G401.6 (cell line): Measurements from ENCODE around the gene TBX19.

ENCODE experiments used
- FAIRE-seq: peaks from 2 replicates; lab custom pipeline; 2012; peaks lifted over from hg19 to GRCh38; lab: Jason Lieb, UNC

Gene TBX19

DNA sequence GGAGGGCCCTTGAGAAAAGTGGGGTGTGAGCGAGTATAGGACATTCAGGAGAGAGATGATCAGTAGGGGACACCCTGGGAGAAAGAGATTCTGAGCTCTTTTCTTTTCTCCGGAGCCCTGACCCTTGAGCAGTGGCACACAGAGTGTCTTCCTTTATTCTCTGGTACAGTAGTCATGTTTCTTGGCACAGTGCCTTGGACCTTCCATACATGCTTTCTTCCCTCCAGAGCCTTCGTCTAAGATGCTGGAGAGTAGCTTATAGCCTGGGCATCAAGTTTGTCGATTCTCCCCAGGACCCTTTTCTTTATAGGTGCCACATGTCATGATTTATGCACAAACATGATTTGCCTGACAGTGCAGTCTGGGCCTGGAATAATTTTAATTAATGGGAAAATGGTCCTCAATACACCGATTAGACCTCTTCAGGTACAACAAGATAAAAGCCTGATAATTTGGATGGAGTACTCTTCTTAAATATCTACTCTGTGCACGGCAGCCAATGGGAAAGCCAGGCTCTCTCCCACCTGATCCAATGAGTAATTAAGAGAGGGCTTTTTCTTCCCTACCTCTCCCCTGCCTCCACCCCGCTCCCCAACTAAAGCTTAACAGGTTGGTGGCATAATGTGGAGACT lies at the start of gene TBX19:
Gene TBX19, plus strand, starts transcription at position 582 of the 632 bp plus-strand sequence. CDS start 214 bp downstream, outside the sequence.
- no peak for FAIRE-seq

DNA sequence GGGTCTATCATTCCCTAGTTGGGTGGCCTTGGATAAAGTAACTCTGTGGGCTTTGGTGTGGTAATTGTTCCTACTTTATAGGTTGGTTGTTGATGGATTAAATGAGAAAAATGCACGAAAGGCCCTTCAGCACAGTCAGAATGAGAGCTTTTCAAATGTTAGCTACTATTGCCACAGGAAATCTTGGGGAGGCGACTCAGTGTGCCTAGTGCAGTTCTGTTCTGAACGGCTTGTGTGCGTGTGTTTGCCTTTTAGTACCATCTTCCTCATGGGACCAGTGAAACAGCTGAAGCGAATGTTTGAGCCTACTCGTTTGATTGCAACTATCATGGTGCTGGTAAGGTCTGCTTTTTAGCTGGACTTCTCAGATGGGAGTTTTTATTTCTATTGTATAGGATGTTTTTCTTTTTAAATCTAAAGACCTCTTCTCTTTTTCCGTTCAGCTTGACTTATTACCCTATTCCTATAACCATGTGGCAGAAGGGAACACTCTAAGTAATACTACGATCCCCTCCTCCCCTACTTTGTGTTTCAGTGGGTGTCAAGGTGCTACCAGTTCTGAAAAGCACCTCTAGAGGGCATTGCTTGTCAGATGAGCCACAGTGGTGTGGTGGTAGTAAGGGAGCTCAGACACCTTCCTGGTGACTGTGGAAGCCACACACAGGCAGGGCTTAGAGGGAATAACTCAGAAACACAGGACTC lies 45.7 kb upstream of the TBX19 start:
- FAIRE-seq, result peak; percentile 46

DNA sequence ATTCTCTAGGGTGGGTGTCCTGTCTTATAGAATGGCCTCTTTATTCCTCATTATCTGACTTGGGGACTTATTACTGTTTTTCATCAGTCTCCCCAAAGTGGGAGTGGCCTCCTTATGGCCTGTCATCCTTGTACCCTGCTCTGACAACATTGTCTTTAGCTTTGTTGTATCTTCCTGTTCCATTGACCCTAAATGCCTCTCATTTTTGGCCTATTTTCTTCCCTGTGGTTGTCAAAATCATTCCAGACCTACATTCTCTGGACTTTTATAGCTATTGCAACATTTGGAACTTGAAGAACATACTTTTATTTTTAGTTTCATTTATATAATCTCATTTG lies 45.2 kb upstream of the TBX19 start:
- no peak for FAIRE-seq

DNA sequence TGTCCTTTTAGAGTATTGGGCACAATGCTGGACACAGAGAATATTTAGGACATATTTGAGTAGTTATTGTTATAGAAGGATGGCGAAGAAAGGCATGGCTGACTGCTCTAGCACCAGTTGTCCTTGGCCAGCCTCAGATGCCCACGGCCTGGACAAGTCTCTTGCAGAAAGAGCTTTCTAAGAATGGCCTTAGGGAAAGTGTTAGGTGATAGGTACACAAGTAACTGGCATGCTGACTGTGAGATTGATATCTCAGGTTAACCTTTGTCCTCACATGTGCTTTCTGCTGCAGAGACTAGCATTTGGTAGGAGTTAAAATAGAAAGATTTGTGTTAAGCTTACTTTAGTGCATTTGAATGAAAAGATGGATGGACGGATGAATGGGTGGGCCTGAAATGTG lies 44.7 kb upstream of the TBX19 start:
- no peak for FAIRE-seq

DNA sequence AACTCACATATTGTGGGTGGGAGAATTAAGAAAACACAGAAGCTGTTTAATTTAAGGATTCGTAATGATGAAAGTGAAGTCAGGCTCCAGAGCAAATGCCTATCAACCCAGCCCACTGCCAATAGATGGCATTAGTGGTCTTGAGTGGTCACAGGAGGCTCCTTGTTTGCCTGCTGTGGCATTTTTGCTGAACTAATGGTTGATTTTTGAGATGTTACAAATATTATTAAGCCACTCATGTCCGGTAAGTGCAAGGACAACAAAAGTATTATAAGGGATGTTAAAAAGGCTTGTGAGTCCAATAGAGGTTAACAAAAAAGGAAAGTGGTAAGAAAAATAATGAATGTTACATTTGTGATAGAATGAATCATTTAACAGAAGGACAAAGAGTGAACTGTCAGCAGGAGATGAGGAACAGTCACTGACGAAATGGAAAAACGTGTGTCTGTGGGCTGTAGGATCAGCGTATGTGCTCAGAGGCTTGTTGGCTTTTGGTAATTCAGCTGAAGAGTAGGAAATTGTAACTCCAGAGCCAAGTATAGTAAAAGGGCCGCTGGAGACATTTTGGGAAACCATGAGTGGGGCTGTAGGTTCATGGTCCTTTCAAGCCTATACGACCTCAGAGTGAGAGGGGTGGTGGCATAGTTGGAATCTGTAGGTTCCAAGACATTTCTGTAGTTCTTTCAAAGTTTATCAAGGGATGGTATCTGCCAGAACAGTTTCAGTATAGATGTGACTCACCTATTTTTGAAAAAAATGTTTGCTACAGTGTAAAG lies 43.7 kb upstream of the TBX19 start:
- no peak for FAIRE-seq

DNA sequence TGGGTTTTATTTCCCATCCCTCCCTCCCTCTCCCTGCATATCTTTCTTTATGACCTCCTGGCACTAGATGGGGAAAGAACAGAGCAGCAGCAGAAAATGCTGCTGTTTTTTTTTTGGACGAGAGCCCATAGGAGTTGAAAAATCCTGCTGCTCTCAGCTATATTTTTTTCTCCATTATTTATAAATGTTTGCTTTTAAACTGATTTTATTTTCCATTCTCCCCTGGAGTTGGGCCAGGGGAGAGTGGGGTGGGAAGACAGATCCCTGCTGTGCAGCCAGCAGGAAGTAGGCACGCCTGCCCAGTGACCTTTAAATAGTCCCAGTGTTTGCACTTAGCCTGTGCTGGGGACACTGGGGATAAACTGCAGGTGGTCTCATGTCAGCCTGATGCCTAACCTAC lies 37.5 kb upstream of the TBX19 start:
- FAIRE-seq, result no peak

DNA sequence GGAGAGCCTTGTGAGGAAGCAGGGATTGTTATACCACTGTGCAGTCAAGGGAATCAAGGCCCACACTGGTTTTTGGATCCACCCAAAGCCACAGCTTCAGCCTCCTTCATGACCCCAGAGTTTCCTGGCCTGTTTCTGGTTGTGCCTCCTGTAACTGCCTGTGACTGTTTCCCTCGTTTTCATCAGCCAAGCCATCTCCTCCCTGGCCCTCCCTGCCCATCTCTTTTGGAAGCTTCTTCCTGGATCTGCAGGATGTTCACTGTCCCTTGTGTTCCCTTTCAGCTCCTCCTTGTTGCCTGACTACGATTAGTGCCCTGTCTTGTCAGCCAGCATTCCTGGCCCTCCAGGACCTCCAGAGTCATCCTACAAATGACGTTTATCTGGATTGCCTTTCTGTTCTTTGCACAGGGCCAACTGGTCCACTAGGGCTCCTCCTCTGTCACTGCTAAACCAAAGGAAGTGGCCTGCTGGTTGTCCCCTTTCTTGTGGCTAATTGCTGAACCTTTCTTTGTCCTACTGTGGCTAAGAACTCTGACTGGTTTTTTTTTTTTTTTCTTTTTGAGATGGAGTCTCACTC lies 37.0 kb upstream of the TBX19 start:
- no peak for FAIRE-seq

DNA sequence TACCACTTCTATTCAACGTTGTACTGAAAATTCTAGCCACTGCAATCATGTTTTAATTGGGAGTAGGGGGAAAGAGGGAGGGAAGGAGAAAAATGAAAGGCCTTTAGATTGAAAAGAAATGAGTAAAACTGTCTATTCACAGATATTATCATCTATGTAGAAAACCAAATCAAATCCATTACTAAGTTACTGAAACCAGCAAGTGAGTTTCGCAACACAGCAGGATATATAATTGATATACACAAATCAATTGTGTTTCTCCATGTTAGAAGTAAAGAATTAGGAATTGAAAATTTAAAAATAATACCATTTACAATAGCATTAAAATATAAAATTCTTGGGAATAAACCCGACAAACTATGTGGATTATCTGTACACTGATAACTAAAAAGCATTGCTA lies 35.6 kb upstream of the TBX19 start:
- FAIRE-seq, result no peak

DNA sequence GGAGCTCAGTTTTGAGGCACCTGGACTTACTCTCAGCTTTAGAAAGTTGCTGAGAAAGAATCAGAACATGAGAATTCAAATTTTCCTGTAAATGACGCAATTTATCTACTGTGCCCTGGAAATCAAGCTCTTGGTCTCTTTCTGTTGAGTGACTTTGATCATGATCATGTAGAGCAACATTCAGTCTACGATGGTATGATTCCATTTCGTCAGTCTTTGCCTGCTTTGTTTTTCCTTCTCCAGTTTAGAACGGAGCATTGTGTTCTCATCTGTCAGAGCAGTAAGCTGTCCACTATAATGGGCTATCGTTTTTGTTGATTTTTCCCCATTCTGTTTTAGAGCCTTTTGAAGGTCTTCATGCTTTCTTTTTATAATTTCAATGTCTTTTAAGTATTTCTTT lies 34.2 kb upstream of the TBX19 start:
- FAIRE-seq, result no peak

DNA sequence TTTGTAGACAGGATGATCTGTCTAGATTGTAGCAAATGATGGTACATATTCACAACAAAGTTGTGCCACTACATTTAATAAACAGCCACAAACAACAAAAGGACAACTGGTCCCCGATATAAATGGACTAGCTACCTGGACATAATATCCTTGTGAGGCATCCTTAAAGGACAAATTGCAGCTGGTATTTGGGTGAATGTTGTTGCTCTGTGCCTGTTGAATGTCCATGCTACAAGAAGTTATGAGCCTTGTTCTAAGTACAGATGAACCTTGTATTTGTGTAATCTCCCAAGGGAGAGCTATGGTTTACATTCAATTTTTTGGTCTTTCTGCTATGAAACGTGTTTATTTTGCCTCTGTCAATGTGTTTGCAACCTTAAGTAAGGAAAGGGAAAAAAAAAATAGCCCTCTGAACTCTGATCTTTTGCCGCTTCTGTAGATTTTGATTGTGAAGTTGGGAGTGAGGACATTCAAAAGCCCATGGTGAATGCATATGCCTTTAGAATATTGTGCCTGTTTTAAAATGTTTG lies 28.4 kb upstream of the TBX19 start:
- FAIRE-seq, result no peak

DNA sequence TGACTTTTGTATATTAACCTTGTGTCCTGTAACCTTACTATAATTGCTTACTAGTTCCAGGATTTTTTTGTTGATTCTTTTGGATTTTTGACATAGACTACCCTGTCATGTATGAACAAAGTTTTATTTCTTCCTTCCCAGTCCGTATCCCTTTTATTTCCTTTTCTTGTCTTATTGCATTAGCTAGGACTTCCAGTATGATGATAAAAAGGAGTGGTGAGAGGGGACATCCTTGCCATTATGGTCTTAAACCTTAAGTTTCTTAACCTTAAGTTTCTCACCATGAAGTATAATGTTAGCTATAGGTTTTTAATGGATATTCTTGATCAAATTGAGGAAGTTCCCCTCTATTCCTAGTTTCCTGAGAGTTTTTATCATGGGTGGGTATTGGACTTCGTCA lies 24.5 kb upstream of the TBX19 start:
- FAIRE-seq, result no peak

DNA sequence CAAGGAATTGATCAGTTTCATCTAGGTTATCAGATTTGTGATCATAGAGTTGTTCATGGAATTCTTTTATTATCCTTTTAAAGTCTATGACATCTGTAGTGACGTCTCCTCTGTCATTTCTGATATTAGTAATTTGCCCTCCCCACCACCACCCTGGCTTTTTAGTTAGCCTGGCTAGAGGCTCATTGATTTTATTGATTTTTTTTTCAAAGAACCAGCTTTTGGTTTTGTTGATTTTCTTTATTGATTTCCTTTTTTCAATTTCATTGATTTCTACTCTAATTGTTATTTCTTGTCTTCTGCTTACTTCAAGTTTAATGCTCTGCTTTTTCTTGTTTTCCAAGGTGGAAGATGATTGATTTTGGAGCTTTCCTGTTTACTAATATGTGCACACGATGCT lies 23.3 kb upstream of the TBX19 start:
- no peak for FAIRE-seq

DNA sequence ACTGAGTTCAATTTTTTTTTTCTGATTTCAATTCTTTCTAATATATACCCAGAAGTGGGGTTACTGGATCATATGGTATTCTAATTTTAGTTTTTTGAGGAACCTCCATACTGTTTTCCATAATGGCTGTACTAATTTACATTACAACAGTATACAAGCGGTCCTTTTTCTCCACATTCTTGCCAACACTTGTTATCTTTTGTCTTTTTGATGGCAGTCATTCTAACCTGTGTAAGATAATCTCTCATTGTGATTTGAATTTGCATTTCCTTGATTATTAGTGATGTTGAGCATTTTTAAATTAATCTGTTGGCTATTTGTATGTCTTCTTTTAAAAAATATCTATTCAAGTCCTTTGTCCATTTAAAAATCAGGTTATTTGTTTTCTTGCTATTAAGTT lies 21.1 kb upstream of the TBX19 start:
- FAIRE-seq, result no peak

DNA sequence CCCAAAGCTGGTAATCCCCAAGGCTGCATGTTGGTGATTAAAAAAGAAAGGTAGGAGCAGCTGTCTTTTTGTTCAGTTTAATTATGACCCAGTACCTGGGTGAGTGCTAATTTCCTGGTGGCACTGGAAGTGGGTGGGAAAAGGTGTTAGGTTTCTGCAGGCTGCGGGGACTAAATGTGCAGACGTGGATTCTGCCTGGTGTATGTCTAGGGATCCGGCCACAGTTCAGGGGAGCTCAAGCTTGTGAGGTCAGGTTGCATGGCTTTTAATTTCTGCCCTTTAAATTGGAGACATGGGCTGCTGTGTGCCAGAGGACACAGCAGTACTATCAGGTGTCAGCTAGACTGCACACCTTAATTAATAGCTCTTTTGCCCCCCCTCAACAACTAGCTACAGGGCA lies 20.3 kb upstream of the TBX19 start:
- FAIRE-seq, result no peak

DNA sequence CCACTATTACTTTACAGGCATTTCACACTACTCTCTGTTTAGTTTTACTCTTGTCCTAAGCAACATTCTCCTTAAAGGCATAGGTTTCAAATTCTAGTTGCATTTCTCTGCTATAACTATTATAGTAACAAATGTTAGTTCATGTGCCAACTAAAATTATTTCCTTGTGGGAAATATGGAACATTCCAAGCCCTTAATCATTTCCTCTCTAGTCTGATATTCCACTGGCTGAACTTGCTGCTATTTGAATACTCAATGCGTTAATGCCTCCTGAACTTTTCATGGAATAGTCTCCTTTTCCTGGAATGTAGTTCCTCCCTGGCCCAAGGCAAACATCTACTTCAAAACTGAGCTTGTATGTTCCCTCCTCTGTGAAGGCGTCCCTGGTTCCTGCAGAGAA lies 19.3 kb upstream of the TBX19 start:
- FAIRE-seq, result no peak

DNA sequence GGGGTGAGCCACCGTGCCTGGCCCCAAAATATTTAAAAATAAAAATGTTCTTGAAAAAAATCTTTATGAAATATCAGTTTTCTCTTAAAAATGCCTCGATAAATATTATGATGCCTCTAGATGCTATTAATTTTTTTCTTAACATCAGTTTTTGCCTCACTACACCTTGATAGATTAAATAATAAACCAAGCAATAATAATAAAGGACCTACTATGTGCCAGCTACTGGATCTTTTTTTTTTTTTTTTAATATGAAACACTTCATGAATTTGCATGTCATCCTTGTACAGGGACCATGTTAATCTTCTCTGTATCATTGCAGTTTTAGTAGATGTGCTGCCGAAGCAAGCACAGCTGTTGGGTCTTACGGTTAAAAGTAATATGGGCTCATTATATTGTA lies 17.5 kb upstream of the TBX19 start:
- no peak for FAIRE-seq

DNA sequence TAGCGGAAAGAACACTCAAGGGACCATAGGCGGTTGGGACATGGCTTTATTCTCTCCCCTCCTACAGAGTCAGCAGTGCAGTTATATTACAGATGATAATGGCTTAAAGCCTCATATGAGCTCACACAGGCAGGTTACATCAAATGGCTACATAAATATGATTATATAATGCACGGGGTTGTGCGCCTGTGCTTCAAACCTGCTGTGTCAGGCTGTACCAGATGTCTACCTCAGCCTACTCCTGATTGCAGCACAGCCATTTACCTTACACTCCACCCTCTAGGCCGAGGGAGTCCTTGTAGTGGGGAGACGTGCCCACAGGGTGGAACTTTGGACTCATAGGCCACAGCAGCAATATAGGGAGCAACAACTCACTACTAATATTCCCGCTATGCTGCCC lies 16.4 kb upstream of the TBX19 start:
- FAIRE-seq, result no peak

DNA sequence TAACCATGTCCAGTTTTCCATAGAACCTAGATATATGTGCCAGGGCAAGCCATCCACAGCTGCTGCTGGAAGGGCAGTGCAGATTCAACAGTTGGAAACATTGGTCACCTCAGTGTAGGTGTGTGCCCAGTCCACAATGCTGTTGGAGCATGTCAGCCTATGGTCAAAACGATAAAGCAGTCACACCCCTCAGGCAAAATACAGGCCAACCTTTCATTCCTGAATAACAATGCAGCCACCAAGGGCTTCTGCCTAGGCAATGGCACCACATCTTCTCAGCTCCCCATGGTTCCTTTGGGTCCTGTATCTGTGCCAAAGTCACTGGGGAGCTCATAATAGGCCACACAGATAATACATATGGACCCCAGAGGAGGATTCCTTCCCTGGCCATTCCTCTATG lies 15.1 kb upstream of the TBX19 start:
- no peak for FAIRE-seq

DNA sequence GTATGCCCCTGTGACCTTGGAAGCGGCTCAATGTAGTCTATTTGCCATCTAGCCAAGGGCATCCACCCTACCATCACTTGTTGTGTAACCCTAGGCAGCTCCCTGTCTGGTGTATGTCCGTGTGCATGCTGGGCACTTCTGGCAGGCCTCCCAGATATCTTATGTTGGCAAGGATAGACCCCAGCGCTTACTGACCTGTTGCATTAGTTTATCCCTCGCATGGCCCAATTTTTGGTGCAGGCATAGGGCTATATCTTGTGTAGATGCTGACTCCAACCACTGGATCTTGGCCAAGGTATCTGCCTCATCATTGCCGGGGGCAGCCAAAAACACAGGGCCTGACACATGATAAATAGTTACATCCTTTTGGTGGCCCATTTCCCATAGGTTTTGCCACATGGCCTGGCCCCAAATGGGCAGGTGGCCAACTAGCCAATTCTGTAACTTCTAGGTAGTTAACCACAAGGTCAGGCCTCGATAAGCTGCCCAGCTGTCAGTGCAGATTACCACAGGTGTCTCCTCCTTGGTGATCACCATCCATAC lies 14.0 kb upstream of the TBX19 start:
- no peak for FAIRE-seq

DNA sequence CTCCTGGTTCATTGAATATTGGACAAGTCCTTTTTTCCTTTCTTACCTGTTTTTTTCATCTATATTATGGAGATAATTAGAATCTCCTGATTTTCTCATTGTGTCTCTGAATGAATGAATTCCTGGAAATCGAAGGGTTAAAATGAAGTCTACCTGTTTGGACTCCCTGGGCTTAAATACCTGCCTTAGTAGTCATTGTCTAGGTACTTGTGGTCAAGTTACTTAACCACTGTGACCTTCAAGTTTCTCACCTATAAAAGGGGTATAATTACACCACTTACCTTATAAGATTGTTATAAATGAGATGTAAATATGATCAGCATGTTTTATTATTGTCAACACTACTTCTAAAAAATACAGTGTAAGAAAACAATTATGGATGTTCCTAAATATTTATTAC lies 9.0 kb upstream of the TBX19 start:
- no peak for FAIRE-seq

DNA sequence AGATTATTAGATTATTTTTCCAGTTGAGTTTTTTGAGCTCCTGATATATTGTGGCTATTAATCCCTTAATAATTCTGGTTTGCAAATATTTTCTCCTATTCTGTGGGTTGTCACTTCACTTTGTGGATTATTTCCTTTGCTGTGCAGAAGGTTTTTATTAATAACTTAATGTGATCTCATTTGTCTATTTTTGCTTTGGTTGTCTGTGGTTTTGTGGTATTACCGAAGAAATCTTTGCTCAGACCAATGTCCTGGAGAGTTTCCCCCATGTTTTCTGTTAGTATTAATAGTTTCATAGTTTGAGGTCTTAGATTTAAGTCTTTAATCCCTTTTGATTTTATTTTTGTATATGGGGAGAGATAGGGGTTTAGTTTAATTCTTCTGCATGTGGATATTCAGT lies 7.1 kb upstream of the TBX19 start:
- no peak for FAIRE-seq

DNA sequence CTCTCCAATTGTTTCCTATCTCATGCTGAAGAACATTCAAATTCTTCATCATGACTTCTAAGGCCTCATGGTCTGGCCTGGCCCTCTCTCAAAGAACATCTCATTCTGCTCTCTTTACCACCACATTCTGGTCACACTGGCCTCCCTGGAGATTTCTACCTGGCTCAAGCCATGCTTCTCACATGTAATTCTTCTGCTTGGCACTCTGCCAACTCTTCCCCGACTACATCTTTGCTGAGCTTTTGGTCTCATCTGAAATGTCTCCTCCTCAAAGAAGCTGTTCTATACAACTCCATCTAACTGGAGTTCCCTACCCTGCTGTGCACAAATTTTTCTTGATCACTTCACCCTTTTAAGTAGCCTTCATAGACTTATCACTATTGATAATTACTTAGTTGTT lies 1.4 kb upstream of the TBX19 start:
- FAIRE-seq, result no peak
